Esophagus squamous epithelium (tissue), 4 donors: ENCODE results near the gene GAS7.

ENCODE experiments used
- POLR2A ChIP-seq, 4 donors: fragments of 450-650 bp; IDR thresholded peaks; one replicate each; pipeline ENCODE4 v1.6.1; 2017; ENCODE audit warnings: antibody characterized with exemption in 4 of 4, mild to moderate bottlenecking in 4 of 4, moderate library complexity in 3 of 4
- TF ChIP-seq, protein P1 (sequence below), 6 experiments: fragments of 450-650 bp in 4 of 6; fragments of 200-600 bp in 2 of 6; sonication (generic) in 2 of 6; IDR thresholded peaks; one replicate each; pipeline ENCODE4 v1.5.1; 2016 to 2019; ENCODE audit warnings: antibody characterized with exemption in 6 of 6, mild to moderate bottlenecking in 4 of 6, moderate library complexity in 4 of 6

- TF ChIP-seq POLR2A (IDR thresholded peaks at IDR 0.05) = no peak
- TF ChIP-seq, protein P1, sequence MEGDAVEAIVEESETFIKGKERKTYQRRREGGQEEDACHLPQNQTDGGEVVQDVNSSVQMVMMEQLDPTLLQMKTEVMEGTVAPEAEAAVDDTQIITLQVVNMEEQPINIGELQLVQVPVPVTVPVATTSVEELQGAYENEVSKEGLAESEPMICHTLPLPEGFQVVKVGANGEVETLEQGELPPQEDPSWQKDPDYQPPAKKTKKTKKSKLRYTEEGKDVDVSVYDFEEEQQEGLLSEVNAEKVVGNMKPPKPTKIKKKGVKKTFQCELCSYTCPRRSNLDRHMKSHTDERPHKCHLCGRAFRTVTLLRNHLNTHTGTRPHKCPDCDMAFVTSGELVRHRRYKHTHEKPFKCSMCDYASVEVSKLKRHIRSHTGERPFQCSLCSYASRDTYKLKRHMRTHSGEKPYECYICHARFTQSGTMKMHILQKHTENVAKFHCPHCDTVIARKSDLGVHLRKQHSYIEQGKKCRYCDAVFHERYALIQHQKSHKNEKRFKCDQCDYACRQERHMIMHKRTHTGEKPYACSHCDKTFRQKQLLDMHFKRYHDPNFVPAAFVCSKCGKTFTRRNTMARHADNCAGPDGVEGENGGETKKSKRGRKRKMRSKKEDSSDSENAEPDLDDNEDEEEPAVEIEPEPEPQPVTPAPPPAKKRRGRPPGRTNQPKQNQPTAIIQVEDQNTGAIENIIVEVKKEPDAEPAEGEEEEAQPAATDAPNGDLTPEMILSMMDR (IDR thresholded peaks at IDR 0.05) = no peak
These were observed 280.1 kb downstream of the GAS7 start for GRCh38 chr17:9918352-9918751.
